Esophagus (tissue), 2 donors: ENCODE results near the gene ARPC4. TPM values are rescaled to one million over a fixed set of nuclear protein-coding genes. Genes with fewer than 3 reads are reported as not detected.

ENCODE experiments used
- H3K27ac ChIP-seq, 2 donors: one replicate each; pipeline ENCODE4 v1.5.1; 2013; ENCODE audit warnings: low read depth in 2 of 2, mild to moderate bottlenecking in 2 of 2, inconsistent platforms in 1 of 2, low read length in 1 of 2, moderate library complexity in 1 of 2
- H3K27me3 ChIP-seq, 2 donors: one replicate each; pipeline ENCODE4 v1.6.1; 2013; ENCODE audit warnings: low read length in 2 of 2, control low read depth in 1 of 2, mild to moderate bottlenecking in 1 of 2; ENCODE audit not compliant: insufficient read depth in 2 of 2, control insufficient read depth in 1 of 2
- H3K36me3 ChIP-seq, 2 donors: one replicate each; pipeline ENCODE4 v1.6.1; 2013; ENCODE audit warnings: low read length in 1 of 2; ENCODE audit not compliant: control insufficient read depth in 2 of 2, insufficient read depth in 2 of 2
- H3K4me1 ChIP-seq, 2 donors: one replicate each; pipeline ENCODE4 v1.6.1; 2013; ENCODE audit warnings: low read length in 1 of 2; ENCODE audit not compliant: control insufficient read depth in 2 of 2, insufficient read depth in 2 of 2
- H3K4me3 ChIP-seq, 2 donors: one replicate each; pipeline ENCODE4 v1.5.1; 2013; ENCODE audit warnings: low read length in 2 of 2, mild to moderate bottlenecking in 2 of 2, low read depth in 1 of 2, moderate library complexity in 1 of 2
- H3K9me3 ChIP-seq, 2 donors: one replicate each; pipeline ENCODE4 v1.6.1; 2013; ENCODE audit warnings: mild to moderate bottlenecking in 2 of 2, low read depth in 1 of 2, low read length in 1 of 2, moderate library complexity in 1 of 2; ENCODE audit not compliant: control insufficient read depth in 2 of 2, insufficient read depth in 1 of 2
- WGBS, 2 donors: extraction: QIAGEN DNeasy Blood & Tissue Kit; methylation state at CpG; one replicate each; pipeline ENCODE4 v1.1.7; 2013; 5-methylcytosine and 5-hydroxymethylcytosine counted together
- polyA plus RNA-seq, 2 donors: library from polyadenylated mRNA; stranded (reverse); fragments of 200-250 nt; gene quantifications; one replicate each; pipeline ENCODE4 v1.2.3, GENCODE V29; 2013
- donor health status: healthy with polysubstance abuse.
- donor health status: Bipolar disorder and iron deficiency.

Gene ARPC4
- polyA plus RNA-seq, 2 donors: 52.8 to 114 TPM

DNA sequence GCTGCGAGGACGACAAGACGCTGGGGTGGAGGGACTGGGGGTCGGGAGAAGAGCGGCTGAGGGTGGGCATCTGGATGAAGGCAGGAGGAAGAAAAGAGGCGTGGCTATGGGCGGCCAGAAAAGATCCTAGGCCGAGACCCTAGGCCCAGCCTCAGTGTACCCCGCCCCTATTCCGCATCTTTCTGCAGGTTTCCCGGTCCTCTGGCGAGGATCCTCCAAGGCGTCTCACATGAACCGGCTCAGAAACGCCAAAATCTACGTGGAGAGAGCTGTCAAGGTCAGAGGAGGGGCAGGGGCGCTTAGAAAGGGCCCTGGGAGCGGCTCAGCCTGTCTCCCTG lies 17.5 kb downstream of the ARPC4 start:
- H3K4me3 ChIP-seq: peak overlapping the region; percentile 52 to 60
- peaks cover 3 to 6% of the 10 kb centered on the region in 2 donors for H3K4me1 ChIP-seq
- peaks cover 11 to 15% of the 10 kb centered on the region in 2 donors for H3K36me3 ChIP-seq
- H3K9me3 ChIP-seq: no peaks in the 10 kb centered on the region
- 7 to 9% methylated on average over 18 of the region's 18 CpGs for WGBS, 2 donors
- no peaks in the 10 kb centered on the region for H3K27me3 ChIP-seq
- peak overlapping the region; percentile 76 to 91 for H3K27ac ChIP-seq

DNA sequence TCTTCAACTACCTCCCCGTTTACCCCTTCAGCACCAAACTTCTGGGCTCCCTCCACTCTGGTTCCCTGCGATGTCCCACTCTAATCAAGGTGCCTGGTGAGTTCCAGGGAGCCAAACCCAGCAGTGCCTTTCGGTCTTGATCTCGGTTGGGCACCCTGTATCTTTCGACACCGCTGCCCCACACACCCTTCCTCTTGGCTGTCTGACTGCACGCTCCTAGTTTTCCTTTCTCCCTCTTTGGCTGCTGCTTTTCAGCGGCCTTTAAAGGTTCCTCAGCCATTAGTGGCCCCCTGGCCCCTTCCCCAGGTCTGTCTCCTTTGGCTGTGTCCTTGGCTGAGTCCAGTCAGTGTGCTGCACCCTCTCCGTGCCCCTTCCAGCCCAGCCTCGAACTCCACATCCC lies 18.0 kb downstream of the ARPC4 start:
- Histone ChIP-seq H3K4me3 (peak overlapping the region; percentile 52 to 60), H3K9me3 (no peaks in the 10 kb centered on the region), H3K4me1 (peaks cover 3 to 6% of the 10 kb centered on the region in 2 donors), H3K27me3 (no peaks in the 10 kb centered on the region), H3K27ac (peak overlapping the region; percentile 14 to 91), H3K36me3 (peaks cover 8 to 11% of the 10 kb centered on the region in 2 donors)
- WGBS, 2 donors: 42 to 46% methylated on average over 10 of the region's 10 CpGs

DNA sequence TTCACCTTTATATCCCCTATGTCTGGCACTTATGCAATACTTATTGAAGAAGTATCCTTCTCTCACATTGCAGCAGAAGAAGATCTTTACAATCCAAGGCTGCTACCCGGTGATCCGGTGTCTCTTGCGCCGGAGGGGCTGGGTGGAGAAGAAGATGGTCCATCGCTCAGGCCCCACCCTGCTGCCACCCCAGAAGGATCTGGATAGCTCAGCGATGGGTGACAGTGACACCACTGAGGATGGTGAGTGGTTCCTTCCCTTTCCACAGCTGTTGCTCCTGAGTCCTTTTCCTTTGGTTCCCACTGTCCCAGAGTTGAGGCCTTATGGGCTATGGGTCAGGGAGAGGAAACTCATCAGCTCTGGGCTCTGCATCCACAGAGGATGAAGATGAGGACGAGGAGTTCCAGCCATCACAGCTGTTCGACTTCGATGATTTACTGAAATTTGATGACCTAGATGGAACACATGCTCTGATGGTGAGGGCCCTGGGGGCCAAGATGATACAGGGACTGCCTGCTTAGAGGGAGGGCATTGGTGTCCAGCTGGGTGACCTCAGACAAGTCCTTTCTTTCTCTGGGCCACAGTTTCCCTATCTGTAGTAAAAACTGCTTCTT lies 20.1 kb downstream of the ARPC4 start:
- H3K36me3 ChIP-seq: peaks cover 0 to 2% of the 10 kb centered on the region in 2 donors
- H3K27ac ChIP-seq: no peak overlapping the region
- WGBS, 2 donors: 94 to 95% methylated on average over 9 of the region's 9 CpGs
- H3K4me1 ChIP-seq: peaks cover 3 to 6% of the 10 kb centered on the region in 2 donors
- H3K27me3 ChIP-seq: no peaks in the 10 kb centered on the region
- H3K9me3 ChIP-seq: no peaks in the 10 kb centered on the region
- no peak overlapping the region for H3K4me3 ChIP-seq

DNA sequence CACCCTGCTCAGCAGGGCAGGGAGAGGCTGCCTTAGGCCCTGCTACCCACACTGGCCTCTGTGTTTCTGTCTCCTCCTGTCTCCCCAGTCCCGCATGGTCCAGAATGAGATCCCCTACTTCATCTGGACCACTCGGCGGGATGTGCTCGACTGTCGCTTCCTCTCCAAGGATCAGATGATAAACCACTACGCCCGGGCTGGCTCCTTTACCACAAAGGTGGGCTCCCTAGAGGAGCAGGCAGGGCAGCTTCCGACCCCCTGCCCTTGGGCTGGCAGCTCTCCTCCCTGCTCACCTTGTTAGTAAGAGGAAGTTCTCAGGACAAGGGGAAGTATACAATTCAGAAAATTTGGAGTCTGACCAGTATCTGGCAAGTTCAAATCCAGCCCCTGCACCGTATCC lies 23.1 kb downstream of the ARPC4 start:
- peaks cover 0 to 2% of the 10 kb centered on the region in 2 donors for H3K36me3 ChIP-seq
- no peaks in the 10 kb centered on the region for H3K27me3 ChIP-seq
- WGBS, 2 donors: 90 to 93% methylated on average over 9 of the region's 9 CpGs
- peaks cover 0 to 2% of the 10 kb centered on the region in 2 donors for H3K4me1 ChIP-seq
- H3K27ac ChIP-seq: no peak overlapping the region
- H3K4me3 ChIP-seq: no peak overlapping the region
- H3K9me3 ChIP-seq: no peaks in the 10 kb centered on the region

DNA sequence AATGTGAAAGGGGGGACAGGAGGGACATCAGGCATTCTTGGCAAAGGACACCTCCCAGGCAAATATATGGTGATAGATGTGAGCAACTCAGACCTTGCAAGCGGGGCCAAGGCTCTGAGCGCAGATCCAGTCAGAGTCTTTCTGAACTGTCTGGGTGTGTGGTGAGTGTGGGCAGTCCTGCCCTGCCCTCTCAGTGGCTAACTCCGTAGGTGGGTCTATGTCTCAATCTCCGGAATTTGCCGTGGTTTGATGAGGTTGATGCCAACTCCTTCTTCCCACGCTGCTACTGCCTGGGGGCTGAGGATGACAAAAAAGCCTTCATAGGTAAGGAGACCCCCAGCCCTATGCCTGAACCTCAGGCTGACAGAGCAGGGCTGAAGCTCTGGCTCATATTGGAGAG lies 24.6 kb downstream of the ARPC4 start:
- 77 to 88% methylated on average over 6 of the region's 6 CpGs for WGBS, 2 donors
- H3K4me3 ChIP-seq: no peak overlapping the region
- no peaks in the 10 kb centered on the region for H3K27me3 ChIP-seq
- H3K27ac ChIP-seq: no peak overlapping the region
- H3K36me3 ChIP-seq: peaks cover 0 to 2% of the 10 kb centered on the region in 2 donors
- H3K4me1 ChIP-seq: no peaks in the 10 kb centered on the region
- no peaks in the 10 kb centered on the region for H3K9me3 ChIP-seq

DNA sequence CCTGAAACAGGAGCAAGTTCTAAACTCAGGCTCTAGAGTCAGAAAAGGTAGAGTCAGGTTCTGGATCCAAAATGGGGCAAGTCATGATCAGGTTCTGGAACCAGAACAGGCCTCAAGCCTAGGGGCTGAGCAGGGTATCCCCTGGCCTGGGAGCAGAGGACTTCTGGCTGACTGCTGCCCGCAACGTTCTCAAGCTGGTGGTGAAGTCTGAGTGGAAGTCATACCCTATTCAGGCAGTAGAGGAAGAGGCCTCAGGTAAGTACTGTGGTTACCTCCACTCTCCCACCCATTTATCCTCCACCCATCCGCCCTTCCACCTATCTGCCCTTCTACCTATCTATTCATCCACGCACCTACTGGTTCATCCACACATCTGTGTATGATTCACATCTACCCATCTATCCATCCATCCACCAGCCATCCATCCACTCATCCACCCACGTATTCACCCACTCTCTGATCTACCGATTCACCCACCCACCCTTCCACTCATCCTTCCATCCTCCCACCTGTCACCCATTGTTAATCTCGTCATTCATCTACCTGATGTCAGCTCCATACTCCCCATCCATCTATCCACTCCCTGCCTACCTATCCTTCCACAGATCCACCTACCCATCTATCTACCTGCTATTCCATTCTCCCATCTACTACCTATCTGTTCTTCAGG lies 25.9 kb downstream of the ARPC4 start:
- no peaks in the 10 kb centered on the region for H3K27me3 ChIP-seq
- WGBS, 2 donors: 79 to 89% methylated on average over 6 to 7 of the region's 7 CpGs
- no peak overlapping the region for H3K4me3 ChIP-seq
- H3K36me3 ChIP-seq: no peaks in the 10 kb centered on the region
- no peak overlapping the region for H3K27ac ChIP-seq
- no peaks in the 10 kb centered on the region for H3K4me1 ChIP-seq
- H3K9me3 ChIP-seq: no peaks in the 10 kb centered on the region

DNA sequence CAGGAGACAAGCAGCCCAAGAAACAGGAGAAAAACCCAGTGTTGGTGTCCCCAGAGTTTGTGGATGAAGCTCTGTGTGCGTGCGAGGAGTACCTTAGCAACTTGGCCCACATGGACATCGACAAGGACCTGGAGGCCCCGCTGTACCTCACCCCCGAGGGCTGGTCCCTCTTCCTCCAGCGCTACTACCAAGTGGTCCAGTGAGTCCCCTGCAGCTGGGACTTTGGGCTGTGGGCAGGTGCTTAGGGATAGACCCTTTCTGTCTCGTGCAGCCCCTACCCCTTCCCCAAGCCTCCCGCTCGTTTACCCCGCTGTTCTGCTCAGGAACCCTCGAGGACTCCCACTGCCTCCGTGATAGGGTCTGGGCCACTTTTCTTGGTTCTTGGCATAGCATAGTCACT lies 27.7 kb downstream of the ARPC4 start:
- Histone ChIP-seq H3K4me1 (peaks cover 0 to 2% of the 10 kb centered on the region in 2 donors), H3K9me3 (no peaks in the 10 kb centered on the region), H3K36me3 (no peaks in the 10 kb centered on the region), H3K27me3 (no peaks in the 10 kb centered on the region), H3K27ac (no peak overlapping the region), H3K4me3 (no peak overlapping the region)
- WGBS, 2 donors: 91 to 92% methylated on average over 12 of the region's 12 CpGs

DNA sequence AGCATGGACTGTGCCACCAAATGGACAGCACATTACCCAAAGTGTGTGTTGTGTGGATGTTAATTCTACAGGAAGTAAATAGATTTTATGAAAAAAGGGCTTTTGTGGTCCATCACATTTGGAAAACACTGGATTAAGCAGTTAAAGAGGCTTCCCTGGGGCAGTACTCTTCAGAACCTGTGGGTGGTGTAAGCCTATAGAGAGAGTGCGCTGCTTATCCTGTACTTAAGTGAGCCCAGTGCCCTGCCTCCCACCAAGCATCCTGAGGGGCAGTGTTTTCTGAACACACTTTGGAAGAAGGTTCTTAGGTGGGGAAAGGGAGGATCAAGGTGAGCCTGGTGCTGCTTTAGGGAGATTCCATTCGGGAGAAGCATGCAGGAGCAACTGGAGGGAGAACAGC lies 28.1 kb downstream of the ARPC4 start:
- H3K4me1 ChIP-seq: peaks cover 0 to 4% of the 10 kb centered on the region in 2 donors
- no peaks in the 10 kb centered on the region for H3K36me3 ChIP-seq
- no peak overlapping the region for H3K27ac ChIP-seq
- 74 to 77% methylated on average over 2 of the region's 2 CpGs for WGBS, 2 donors
- H3K4me3 ChIP-seq: no peak overlapping the region
- no peaks in the 10 kb centered on the region for H3K9me3 ChIP-seq
- no peaks in the 10 kb centered on the region for H3K27me3 ChIP-seq

DNA sequence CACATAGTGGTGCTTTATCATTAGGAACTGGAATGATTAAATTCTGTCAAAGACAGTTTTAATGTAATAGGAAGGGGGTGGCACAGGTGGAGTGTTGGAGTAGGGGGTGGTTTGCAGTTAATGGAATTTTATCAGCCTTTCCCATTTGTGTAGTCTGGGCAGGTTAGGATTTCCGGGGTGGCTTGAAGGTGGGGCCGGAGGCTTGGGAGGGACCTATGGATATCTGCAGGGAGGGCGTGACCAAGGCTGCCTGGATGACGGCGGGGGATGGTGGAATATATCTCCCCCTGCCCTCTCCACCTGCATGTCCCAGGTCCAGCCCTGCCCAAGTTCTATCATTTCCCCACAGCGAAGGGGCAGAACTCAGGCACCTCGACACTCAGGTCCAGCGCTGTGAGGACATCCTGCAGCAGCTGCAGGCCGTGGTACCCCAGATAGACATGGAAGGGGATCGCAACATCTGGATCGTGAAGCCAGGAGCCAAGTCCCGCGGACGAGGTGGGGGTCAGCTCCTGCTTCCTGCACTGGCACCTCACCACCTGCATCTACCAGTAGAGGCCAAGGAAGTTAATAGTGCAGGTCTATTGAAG lies 32.7 kb downstream of the ARPC4 start:
- no peak overlapping the region for H3K27ac ChIP-seq
- WGBS, 2 donors: 64 to 69% methylated on average over 14 of the region's 14 CpGs
- peaks cover 0 to 4% of the 10 kb centered on the region in 2 donors for H3K4me1 ChIP-seq
- no peak overlapping the region for H3K4me3 ChIP-seq
- no peaks in the 10 kb centered on the region for H3K27me3 ChIP-seq
- peaks cover 0 to 2% of the 10 kb centered on the region in 2 donors for H3K9me3 ChIP-seq
- peaks cover 0 to 5% of the 10 kb centered on the region in 2 donors for H3K36me3 ChIP-seq
